TTC549 (cell line): Measurements from ENCODE around the gene DOC2B.

Experiments used
- FAIRE-seq: peaks from 2 replicates; lab custom pipeline; 2012; peaks lifted over from hg19 to GRCh38; lab: Jason Lieb, UNC

The DOC2B gene

GRCh38 chr17:161481-161880, 20.0 kb downstream of the DOC2B start:
- FAIRE-seq = no peak

GRCh38 chr17:160336-160735, 21.1 kb downstream of the DOC2B start:
- no peak for FAIRE-seq

- no peak for FAIRE-seq
These were observed 21.8 kb downstream of the DOC2B start for GRCh38 chr17:159609-160008.

GRCh38 chr17:158379-158778, 23.1 kb downstream of the DOC2B start:
- FAIRE-seq = no peak

- FAIRE-seq = no peak
These were observed 23.5 kb downstream of the DOC2B start for GRCh38 chr17:157901-158300.

- FAIRE-seq = no peak
These were observed 24.5 kb downstream of the DOC2B start for GRCh38 chr17:156946-157345.

- no peak for FAIRE-seq
These were observed 25.3 kb downstream of the DOC2B start for GRCh38 chr17:156094-156621.

- FAIRE-seq = no peak
These were observed 25.9 kb downstream of the DOC2B start for GRCh38 chr17:155576-155975.

- FAIRE-seq = no peak
These were observed 27.6 kb downstream of the DOC2B start for GRCh38 chr17:153851-154250.

- FAIRE-seq = no peak
These were observed 28.5 kb downstream of the DOC2B start for GRCh38 chr17:152860-153420.

- FAIRE-seq = no peak
These were observed 29.3 kb downstream of the DOC2B start for GRCh38 chr17:151886-152859.

GRCh38 chr17:151004-151403, 30.4 kb downstream of the DOC2B start:
- no peak for FAIRE-seq

GRCh38 chr17:149897-150584, 31.4 kb downstream of the DOC2B start:
- FAIRE-seq = no peak

GRCh38 chr17:149231-149630, 32.2 kb downstream of the DOC2B start:
- FAIRE-seq = no peak

- no peak for FAIRE-seq
These were observed 32.7 kb downstream of the DOC2B start for GRCh38 chr17:148757-149156.

GRCh38 chr17:147796-148740, 33.4 kb downstream of the DOC2B start:
- FAIRE-seq = no peak

- FAIRE-seq = no peak
These were observed 34.3 kb downstream of the DOC2B start for GRCh38 chr17:146983-147761.

- no peak for FAIRE-seq
These were observed 34.9 kb downstream of the DOC2B start for GRCh38 chr17:146546-146945.

GRCh38 chr17:145671-146541, 35.5 kb downstream of the DOC2B start:
- no peak for FAIRE-seq
